GM12878 (cell line): ENCODE data around the gene GTPBP1. TPM values are rescaled to one million over a fixed set of nuclear protein-coding genes. Genes with fewer than 3 reads are reported as not detected.

ENCODE experiments used
- ATAC-seq: fragments of 200-7000 bp; cut with Tn5 transposase; 3 replicates; pipeline ENCODE4 v1.9.1; 2020; ENCODE audit warnings: mild to moderate bottlenecking, moderate library complexity
- BruUV-seq: library from RNA; stranded (reverse); fragments of 400-500 nt; replicated peaks from 2 replicates; lab custom pipeline; 2021; lab: Mats Ljungman, UMichigan
- CTCF ChIA-PET: fragments of 300-600 bp; sonication (Branson Sonifier 250); formaldehyde crosslinking; extraction: SDS; loops from one replicate; lab custom pipeline; 2021; ENCODE audit warnings: inconsistent platforms; lab: Yijun Ruan, JAX
- POLR2A ChIA-PET: fragments of 350-600 bp; formaldehyde crosslinking; extraction: SDS; loops from one replicate; lab custom pipeline; 2021; ENCODE audit warnings: inconsistent platforms; lab: Charles Lee
- RAD21 ChIA-PET: fragments of 300-600 bp; sonication (Branson Sonifier 250); formaldehyde crosslinking; loops from one replicate; lab custom pipeline; 2023; ENCODE audit warnings: antibody characterized with exemption; ENCODE audit not compliant: unreplicated experiment; lab: Charles Lee
- SMC1A ChIA-PET: fragments of 300-600 bp; sonication (Branson Sonifier 250); formaldehyde crosslinking; loops from one replicate; lab custom pipeline; 2023; ENCODE audit not compliant: unreplicated experiment, uncharacterized antibody; lab: Charles Lee
- DNase-seq: peaks from one replicate; pipeline ENCODE4 v3.0.0-alpha.2; 2011; ENCODE audit warnings: low read depth, low spot score
- FAIRE-seq: peaks from 3 replicates; lab custom pipeline; 2011; peaks lifted over from hg19 to GRCh38; lab: Jason Lieb, UNC
- H2AFZ ChIP-seq: 2 replicates; pipeline ENCODE4 v1.6.0; 2011; ENCODE audit warnings: low read depth, low read length, control low read depth; ENCODE audit not compliant: control insufficient read depth
- H3K27ac ChIP-seq: 2 replicates; pipeline ENCODE4 v1.5.1; 2011; ENCODE audit warnings: control low read depth; ENCODE audit not compliant: control insufficient read depth, insufficient read depth
- H3K27me3 ChIP-seq, 2 experiments: replicated peaks in 1 of 2; 2 replicates each; pipeline versions ENCODE4 v1.6.0 to v1.6.1; 2011; ENCODE audit warnings: low read length in 1 of 2; ENCODE audit not compliant: control insufficient read depth in 2 of 2, insufficient read depth in 2 of 2
- H3K36me3 ChIP-seq, 2 experiments: 2 replicates each; pipeline ENCODE4 v1.5.1; 2011; ENCODE audit warnings: low read length in 1 of 2; ENCODE audit not compliant: control insufficient read depth in 2 of 2, insufficient read depth in 2 of 2
- H3K4me1 ChIP-seq: 2 replicates; pipeline ENCODE4 v1.6.1; 2011; ENCODE audit warnings: mild to moderate bottlenecking, low read length, moderate library complexity, mixed read lengths; ENCODE audit not compliant: control insufficient read depth, insufficient read depth
- H3K4me2 ChIP-seq: 2 replicates; pipeline ENCODE4 v1.6.0; 2011; ENCODE audit warnings: control low read depth; ENCODE audit not compliant: control insufficient read depth, insufficient read depth
- H3K4me3 ChIP-seq: fragments of 200-600 bp; sonication (generic); 2 replicates; pipeline ENCODE4 v1.5.1; 2016
- H3K79me2 ChIP-seq: 2 replicates; pipeline ENCODE4 v1.6.0; 2011; ENCODE audit warnings: low read length; ENCODE audit not compliant: control insufficient read depth, insufficient read depth
- H3K9ac ChIP-seq: 2 replicates; pipeline ENCODE4 v1.8.0; 2011; ENCODE audit warnings: low read length, control low read depth, mixed read lengths; ENCODE audit not compliant: control insufficient read depth, insufficient read depth
- H3K9me3 ChIP-seq: replicated peaks from 3 replicates; pipeline ENCODE4 v1.5.1; 2011; ENCODE audit warnings: mild to moderate bottlenecking, low read length; ENCODE audit not compliant: control insufficient read depth, insufficient read depth
- H4K20me1 ChIP-seq: 2 replicates; pipeline ENCODE4 v1.6.0; 2011; ENCODE audit not compliant: control insufficient read depth, insufficient read depth
- CBX3 ChIP-seq: fragments of 200-600 bp; sonication (generic); IDR thresholded peaks from 2 replicates; pipeline ENCODE4 v1.6.1; 2016; ENCODE audit warnings: low read depth, borderline replicate concordance
- HDAC2 ChIP-seq: fragments of 200-600 bp; sonication (generic); IDR thresholded peaks from 2 replicates; pipeline ENCODE4 v1.6.1; 2017
- NR2F1 ChIP-seq: fragments of 450-650 bp; conservative IDR thresholded peaks from 2 replicates; pipeline ENCODE4 v1.6.1; 2017; ENCODE audit warnings: mild to moderate bottlenecking
- RAD21 ChIP-seq: IDR thresholded peaks from 2 replicates; pipeline ENCODE4 v1.6.1; 2011; ENCODE audit warnings: mild to moderate bottlenecking, low read depth, low read length, moderate library complexity; ENCODE audit not compliant: insufficient read depth
- TAF1 ChIP-seq: IDR thresholded peaks from 2 replicates; pipeline ENCODE4 v1.6.1; 2011; ENCODE audit warnings: mild to moderate bottlenecking, low read depth, low read length, borderline replicate concordance
- TCF7 ChIP-seq: IDR thresholded peaks from 2 replicates; pipeline ENCODE4 v1.6.1; 2014; ENCODE audit warnings: antibody characterized with exemption, borderline replicate concordance
- WGBS: methylation state at CpG from one replicate; pipeline ENCODE4 v1.1.6; 2016; ENCODE audit warnings: low lambda C conversion rate; ENCODE audit not compliant: insufficient replicate concordance, insufficient coverage; ENCODE audit errors: missing lambda C conversion rate; 5-methylcytosine and 5-hydroxymethylcytosine counted together
- in situ Hi-C: fragments of 300-500 bp; cut with MboI; formaldehyde crosslinking; loops from 9 replicates; pipeline ENCODE4 v1.14.3; 2018; ENCODE audit warnings: mixed read lengths
- intact Hi-C: fragments of 100-400 bp; cut with micrococcal nuclease; formaldehyde crosslinking; loops from one replicate; pipeline ENCODE4 v1.14.2; 2022; ENCODE audit not compliant: unreplicated experiment
- polyA plus RNA-seq, 11 experiments: library from polyadenylated mRNA; depleted of rRNA in 4 of 11; unstranded in 6 of 11; stranded (reverse) in 5 of 11; fragments of >200 nt; fragmentation: Nextera tagmentation in 4 of 11; fragmentation: Illumina TruSeq in 1 of 11; extraction: Ambion mirVana in 4 of 11; extraction: Trizol in 1 of 11; gene quantifications; 1 replicate in 1 of 11; 2 replicates in 10 of 11; pipeline versions ENCODE4 v1.2.1 to v1.2.3, GENCODE V29; 2011 to 2016; ENCODE audit warnings: inconsistent platforms in 2 of 11, missing spikeins in 2 of 11, low read depth in 1 of 11
- total RNA-seq, 4 experiments: library from RNA; depleted of rRNA in 3 of 4; stranded (reverse); fragments of >200 nt in 3 of 4; fragmentation: Illumina TruSeq in 1 of 4; extraction: Trizol in 1 of 4; gene quantifications; 2 replicates each; pipeline versions ENCODE4 v1.2.1 to v1.2.3, GENCODE V29; 2013 to 2021
- TF ChIP-seq, protein P1 (sequence below): fragments of 150-350 bp; IDR thresholded peaks from 2 replicates; pipeline ENCODE4 v1.6.1; 2016; ENCODE audit warnings: low read depth, low read length
- TF ChIP-seq, protein P2 (sequence below): fragments of 150-350 bp; IDR thresholded peaks from 2 replicates; pipeline ENCODE4 v1.6.1; 2014; ENCODE audit warnings: mild to moderate bottlenecking, low read depth, low read length
- TF ChIP-seq, protein P3 (sequence below): IDR thresholded peaks from 2 replicates; pipeline ENCODE4 v1.6.1; 2011; ENCODE audit warnings: mild to moderate bottlenecking, low read depth, low read length, moderate library complexity; ENCODE audit not compliant: insufficient replicate concordance

GTPBP1 gene
- total and polyA plus RNA-seq, 10 of the 15 experiments (the other 5 are each of a cell fraction or from before 2014, with no cell fraction given) = 0.89 to 63.1 (median 34.2) TPM

DNA sequence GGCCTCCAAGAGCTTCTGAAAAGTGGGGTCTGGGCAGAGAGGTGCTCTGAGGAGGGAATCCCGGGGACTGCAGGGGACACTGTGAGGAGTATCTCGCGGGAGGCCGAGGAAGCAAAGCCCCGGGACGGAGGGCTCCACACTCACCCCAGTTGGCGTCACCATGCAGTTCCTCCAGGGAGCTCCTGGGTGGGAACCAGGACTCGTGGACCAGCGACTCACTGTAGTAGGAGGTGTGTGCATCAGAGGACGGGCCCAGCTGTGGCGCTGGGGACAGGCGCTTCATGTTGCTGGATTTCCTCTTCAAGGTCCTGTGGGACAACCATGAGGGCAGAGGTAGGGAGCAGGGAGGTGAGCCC, 45.3 kb downstream of the GTPBP1 start (continued):
- TF ChIP-seq, protein P1, sequence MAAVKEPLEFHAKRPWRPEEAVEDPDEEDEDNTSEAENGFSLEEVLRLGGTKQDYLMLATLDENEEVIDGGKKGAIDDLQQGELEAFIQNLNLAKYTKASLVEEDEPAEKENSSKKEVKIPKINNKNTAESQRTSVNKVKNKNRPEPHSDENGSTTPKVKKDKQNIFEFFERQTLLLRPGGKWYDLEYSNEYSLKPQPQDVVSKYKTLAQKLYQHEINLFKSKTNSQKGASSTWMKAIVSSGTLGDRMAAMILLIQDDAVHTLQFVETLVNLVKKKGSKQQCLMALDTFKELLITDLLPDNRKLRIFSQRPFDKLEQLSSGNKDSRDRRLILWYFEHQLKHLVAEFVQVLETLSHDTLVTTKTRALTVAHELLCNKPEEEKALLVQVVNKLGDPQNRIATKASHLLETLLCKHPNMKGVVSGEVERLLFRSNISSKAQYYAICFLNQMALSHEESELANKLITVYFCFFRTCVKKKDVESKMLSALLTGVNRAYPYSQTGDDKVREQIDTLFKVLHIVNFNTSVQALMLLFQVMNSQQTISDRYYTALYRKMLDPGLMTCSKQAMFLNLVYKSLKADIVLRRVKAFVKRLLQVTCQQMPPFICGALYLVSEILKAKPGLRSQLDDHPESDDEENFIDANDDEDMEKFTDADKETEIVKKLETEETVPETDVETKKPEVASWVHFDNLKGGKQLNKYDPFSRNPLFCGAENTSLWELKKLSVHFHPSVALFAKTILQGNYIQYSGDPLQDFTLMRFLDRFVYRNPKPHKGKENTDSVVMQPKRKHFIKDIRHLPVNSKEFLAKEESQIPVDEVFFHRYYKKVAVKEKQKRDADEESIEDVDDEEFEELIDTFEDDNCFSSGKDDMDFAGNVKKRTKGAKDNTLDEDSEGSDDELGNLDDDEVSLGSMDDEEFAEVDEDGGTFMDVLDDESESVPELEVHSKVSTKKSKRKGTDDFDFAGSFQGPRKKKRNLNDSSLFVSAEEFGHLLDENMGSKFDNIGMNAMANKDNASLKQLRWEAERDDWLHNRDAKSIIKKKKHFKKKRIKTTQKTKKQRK = no peak
- TF ChIP-seq TAF1 (no peak), CBX3 (no peak)
- TF ChIP-seq, protein P2, sequence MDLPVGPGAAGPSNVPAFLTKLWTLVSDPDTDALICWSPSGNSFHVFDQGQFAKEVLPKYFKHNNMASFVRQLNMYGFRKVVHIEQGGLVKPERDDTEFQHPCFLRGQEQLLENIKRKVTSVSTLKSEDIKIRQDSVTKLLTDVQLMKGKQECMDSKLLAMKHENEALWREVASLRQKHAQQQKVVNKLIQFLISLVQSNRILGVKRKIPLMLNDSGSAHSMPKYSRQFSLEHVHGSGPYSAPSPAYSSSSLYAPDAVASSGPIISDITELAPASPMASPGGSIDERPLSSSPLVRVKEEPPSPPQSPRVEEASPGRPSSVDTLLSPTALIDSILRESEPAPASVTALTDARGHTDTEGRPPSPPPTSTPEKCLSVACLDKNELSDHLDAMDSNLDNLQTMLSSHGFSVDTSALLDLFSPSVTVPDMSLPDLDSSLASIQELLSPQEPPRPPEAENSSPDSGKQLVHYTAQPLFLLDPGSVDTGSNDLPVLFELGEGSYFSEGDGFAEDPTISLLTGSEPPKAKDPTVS = no peak

DNA sequence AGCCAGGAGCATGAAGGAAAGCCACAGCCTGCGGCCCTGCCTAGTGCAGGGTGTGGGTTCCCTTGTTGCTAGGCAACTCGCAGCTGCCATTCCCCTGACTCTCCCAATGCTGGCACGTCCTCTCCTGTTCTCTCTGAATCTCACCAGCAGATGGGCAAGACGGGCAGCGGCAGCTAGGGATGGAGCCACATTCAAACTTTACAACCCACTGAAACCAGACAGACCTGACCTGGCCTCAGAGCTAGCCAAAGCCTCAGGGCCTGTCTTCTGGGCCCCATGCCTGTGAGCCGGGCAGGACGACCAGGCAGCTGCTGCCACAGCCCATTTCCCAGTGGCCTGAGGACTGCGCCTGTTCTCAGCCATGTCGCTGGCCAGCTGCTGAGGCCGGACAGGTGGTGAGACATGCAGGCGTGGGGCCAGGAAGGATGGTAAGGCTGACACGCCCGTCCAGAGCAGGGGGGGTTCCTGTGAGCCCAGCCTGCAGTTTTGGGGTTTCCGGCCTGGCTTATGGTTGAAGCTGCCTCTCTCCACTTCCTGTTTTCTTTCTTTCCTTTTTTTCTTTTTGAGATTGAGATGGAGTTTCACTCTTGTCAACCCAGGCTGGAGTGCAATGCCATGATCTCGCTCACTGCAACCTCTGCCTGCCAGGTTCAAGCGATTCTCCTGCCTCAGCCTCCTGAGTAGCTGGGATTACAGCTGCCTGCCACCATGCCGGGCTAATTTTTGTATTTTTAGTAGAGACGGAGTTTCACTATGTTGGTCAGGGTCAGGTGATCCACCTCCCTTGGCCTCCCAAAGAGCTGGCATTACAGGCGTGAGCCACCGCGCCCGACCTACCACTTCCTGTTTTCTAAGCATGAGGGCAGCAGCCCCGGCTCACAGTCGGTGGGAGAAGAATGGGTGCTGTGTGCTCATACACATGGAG, 45.9 kb downstream of the GTPBP1 start:
- in situ Hi-C loops = no loop called here
- Histone ChIP-seq H3K4me1 (peaks cover 27% of the 10 kb centered on the region), H3K9ac (peak overlapping the region; percentile 63), H4K20me1 (no peaks in the 10 kb centered on the region), H3K9me3 (no peaks in the 10 kb centered on the region), H3K4me2 (peak overlapping the region; percentile 90), H3K36me3 (peaks cover 28 to 29% of the 10 kb centered on the region in 2 experiments), H3K79me2 (peaks cover 52% of the 10 kb centered on the region), H2AFZ (peak overlapping the region; percentile 37), H3K27me3 (no peaks in the 10 kb centered on the region), H3K4me3 (peak overlapping the region; percentile 61), H3K27ac (peak overlapping the region; percentile 93)
- BruUV-seq = no TSS peak
- 1% methylated on average over 24 of the region's 24 CpGs for WGBS
- POLR2A ChIA-PET = interaction anchor here (1.4 to 5.1 kb wide), 2 partner anchors 45 to 53 kb away, joined by 3 to 27 read pairs; partner anchors contain the start of gene GTPBP1
- SMC1A ChIA-PET = interaction anchor here (1.1 to 1.7 kb wide), 5 partner anchors 18 to 68 kb away, joined by 3 to 7 read pairs (median 4); no protein-coding TSS in a partner anchor
- intact Hi-C loops = loop anchor here (10.0 kb wide), 1 partner anchor 907 kb away; the partner anchor contains the start of genes ANKRD54 and EIF3L
- DNase-seq = peak; percentile 65
- FAIRE-seq = peak; percentile 84
- peak; percentile 70 for ATAC-seq
- RAD21 ChIA-PET = interaction anchor here (0.9 to 2.1 kb wide), 4 partner anchors 16 to 118 kb away, joined by 3 to 11 read pairs (median 4); partner anchors contain the start of gene GTPBP1
- CTCF ChIA-PET = interaction anchor here (0.6 to 2.3 kb wide), 6 partner anchors 15 to 397 kb away, joined by 3 to 10 read pairs (median 4); partner anchors contain the start of gene TOMM22
- TF ChIP-seq RAD21 (no peak), TCF7 (no peak), HDAC2 (no peak), NR2F1 (0 out of 2 replicates have a peak, but pooled peaks have one; percentile 9), TAF1 (0 out of 2 replicates have a peak, but pooled peaks have one; percentile 27)
- TF ChIP-seq, protein P3, sequence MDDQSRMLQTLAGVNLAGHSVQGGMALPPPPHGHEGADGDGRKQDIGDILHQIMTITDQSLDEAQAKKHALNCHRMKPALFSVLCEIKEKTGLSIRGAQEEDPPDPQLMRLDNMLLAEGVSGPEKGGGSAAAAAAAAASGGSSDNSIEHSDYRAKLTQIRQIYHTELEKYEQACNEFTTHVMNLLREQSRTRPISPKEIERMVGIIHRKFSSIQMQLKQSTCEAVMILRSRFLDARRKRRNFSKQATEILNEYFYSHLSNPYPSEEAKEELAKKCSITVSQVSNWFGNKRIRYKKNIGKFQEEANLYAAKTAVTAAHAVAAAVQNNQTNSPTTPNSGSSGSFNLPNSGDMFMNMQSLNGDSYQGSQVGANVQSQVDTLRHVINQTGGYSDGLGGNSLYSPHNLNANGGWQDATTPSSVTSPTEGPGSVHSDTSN = no peak
- TF ChIP-seq, protein P1 = no peak
